Heart right ventricle (tissue), 16 donors: ENCODE results near the gene AGAP1. TPM values are rescaled to one million over a fixed set of nuclear protein-coding genes. Genes with fewer than 3 reads are reported as not detected.

Experiments
- ATAC-seq, 8 donors: fragments of 200-7000 bp; cut with Tn5 transposase; one replicate each; pipeline ENCODE4 v1.9.1; 2020; ENCODE audit warnings: mild to moderate bottlenecking in 8 of 8, moderate library complexity in 8 of 8, moderate number of reproducible peaks in 1 of 8
- DNase-seq, 2 donors: peaks; one replicate each; pipeline ENCODE4 v3.0.0-alpha.2; 2020
- H3K27ac ChIP-seq, 10 donors: fragments of 200-600 bp; sonication (generic) in 2 of 10; one replicate each; pipeline versions ENCODE4 v1.5.0 to v1.8.0; 2020 to 2022; ENCODE audit warnings: mild to moderate bottlenecking in 3 of 10
- H3K27me3 ChIP-seq, 7 donors: fragments of 200-600 bp; one replicate each; pipeline ENCODE4 v1.8.0; 2021 to 2022; ENCODE audit warnings: mild to moderate bottlenecking in 2 of 7
- H3K36me3 ChIP-seq, 9 donors: fragments of 200-600 bp; sonication (generic) in 1 of 9; one replicate each; pipeline versions ENCODE4 v1.5.0 to v1.8.0; 2020 to 2022; ENCODE audit warnings: mild to moderate bottlenecking in 2 of 9
- H3K4me1 ChIP-seq, 9 donors: fragments of 200-600 bp; sonication (generic) in 1 of 9; one replicate each; pipeline versions ENCODE4 v1.5.0 to v1.8.0; 2020 to 2022; ENCODE audit warnings: mild to moderate bottlenecking in 4 of 9
- H3K4me3 ChIP-seq, 10 donors: fragments of 200-600 bp; sonication (generic) in 2 of 10; one replicate each; pipeline versions ENCODE4 v1.5.0 to v1.8.0; 2020 to 2022; ENCODE audit warnings: mild to moderate bottlenecking in 7 of 10, moderate library complexity in 2 of 10
- H3K9me3 ChIP-seq, 11 donors: fragments of 200-600 bp in 10 of 11; sonication (generic) in 2 of 11; one replicate each; pipeline versions ENCODE4 v1.5.0 to v1.8.0; 2013 to 2022; ENCODE audit warnings: mild to moderate bottlenecking in 2 of 11, control low read depth in 1 of 11, moderate library complexity in 1 of 11
- CTCF ChIP-seq, 9 donors: fragments of 200-600 bp; sonication (generic) in 2 of 9; IDR thresholded peaks; one replicate each; pipeline versions ENCODE4 v1.5.0 to v1.8.0; 2021 to 2022; ENCODE audit warnings: antibody characterized with exemption in 9 of 9, mild to moderate bottlenecking in 5 of 9, moderate library complexity in 1 of 9
- WGBS, 2 donors: extraction: QIAGEN DNeasy Blood & Tissue Kit; methylation state at CpG; one replicate each; pipeline ENCODE4 v1.1.7; 2013; ENCODE audit warnings: inconsistent platforms in 1 of 2; 5-methylcytosine and 5-hydroxymethylcytosine counted together
- intact Hi-C, 10 donors: fragments of 100-400 bp; cut with DNase I; formaldehyde crosslinking; loops; one replicate each; pipeline versions ENCODE4 v1.11.1 to v1.14.2; 2022
- polyA plus RNA-seq, 2 donors: library from polyadenylated mRNA; stranded (reverse); fragments of 200-250 nt; gene quantifications; one replicate each; pipeline ENCODE4 v1.2.3, GENCODE V29; 2013
- total RNA-seq, 10 donors: library from RNA; stranded (reverse); fragmentation: NEBNext Ultra II Directional in 3 of 10; extraction: Animal tissue kit (Norgen Biotek cat#: 25700) in 3 of 10; gene quantifications; one replicate each; pipeline versions ENCODE4 v1.2.1 to v1.2.4, GENCODE V29; 2021 to 2023
- donor health status: Arrhythmogenic right ventricular cardiomyopathy.
- donor health status: ischemic (EF 13 %, LVEDD 7.1; RV severe dilation, severe dysfunction).
- donor health status: healthy with polysubstance abuse.
- donor health status: DM: no; HTN: yes; CAD: no.
- donor health status: DM: no; HTN: no; CAD: no.
- donor health status: ischemic (EF 25% LVEDD 6.9; RV normal size, moderate dysfunction).
- donor health status: ischemic (EF 25% LVEDD 5.7; RV mildly dilated, moderate dysfunction).
- donor health status: healthy.
- donor health status: DM: yes; HTN: yes; CAD: no.
- donor health status: Ischemic cardiomyopathy.
- donor health status: ischemic (EF 35%, LVEDD 5.7; RV mildly dilated, moderate dysfunction).
- donor health status: nonischemic (EF 11% LVEDD 7.7; RV severe dilation, severe dysfunction).
- donor health status: DM: yes; HTN: yes; CAD: no.
- donor health status: PGD.
- donor health status: ischemic (EF 29% LVEDD 5.4; RV normal size, mild dysfunction).
- donor health status: nonischemic (EF 23%, LVEDD 6.1; RV moderate dilation, normal function).

AGAP1 gene
- total and polyA plus RNA-seq, 12 donors, result 3.5 to 29.2 (median 19.4) TPM

DNA sequence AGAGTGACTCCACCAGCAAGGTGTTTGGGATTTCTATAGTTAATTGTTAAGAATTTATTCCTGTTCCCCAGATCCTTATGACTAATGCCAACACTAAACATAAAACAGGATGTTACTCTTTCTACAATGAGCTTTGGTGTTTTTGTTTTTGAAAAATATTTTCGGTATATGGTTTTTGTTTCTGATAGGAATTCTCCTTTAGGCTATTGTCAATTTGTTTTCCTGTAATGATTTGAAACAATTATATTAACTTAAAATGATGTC is 182.6 kb downstream of the AGAP1 start:
- intact Hi-C loops, result loop anchor here in 3 of 10 donors (5.0 to 10.0 kb wide), 3 partner anchors 68 to 542 kb away; no protein-coding TSS in a partner anchor
- peaks cover 2 to 49% (median 23%) of the 10 kb centered on the region in 9 donors for H3K4me1 ChIP-seq

DNA sequence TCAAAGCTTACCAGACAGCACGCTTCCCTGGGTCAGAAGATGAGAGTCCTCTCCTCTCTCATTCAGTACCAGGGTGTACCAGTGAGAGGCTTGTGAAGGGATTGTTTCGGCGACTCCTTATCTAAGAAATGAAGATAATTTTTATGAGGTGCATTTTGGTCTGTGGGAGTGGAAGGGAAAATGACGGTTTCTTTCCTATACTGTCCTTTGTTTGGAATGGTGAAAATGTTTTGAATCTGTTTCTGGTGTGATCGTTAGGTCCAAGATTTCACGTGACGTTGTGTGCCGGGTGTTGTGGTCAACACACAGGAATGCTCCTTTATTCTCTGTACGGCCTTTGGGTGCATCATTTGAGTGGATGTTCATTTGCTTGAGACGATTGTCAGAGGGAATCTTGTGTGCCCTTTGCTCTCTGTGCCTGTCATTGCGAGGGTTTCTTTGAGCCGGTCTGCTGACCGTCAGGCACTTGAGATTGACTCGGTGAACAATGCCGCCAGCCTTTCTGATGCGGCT is 183.5 kb downstream of the AGAP1 start:
- TF ChIP-seq CTCF (IDR thresholded peaks at IDR 0.05), result no peak
- no peak for DNase-seq
- H3K4me3 ChIP-seq, result peak overlapping the region in 5 of 10 donors; percentile 13 to 31 (median 26)
- H3K27ac ChIP-seq, result no peak overlapping the region
- peaks cover 0 to 6% (median 0%) of the 10 kb centered on the region in 7 donors for H3K27me3 ChIP-seq
- no peaks in the 10 kb centered on the region for H3K9me3 ChIP-seq
- intact Hi-C loops, result loop anchor here in 3 of 10 donors (5.0 to 10.0 kb wide), 3 partner anchors 67 to 543 kb away; no protein-coding TSS in a partner anchor
- ATAC-seq, result no peak
- WGBS, 2 donors, result 48 to 60% methylated on average over 16 of the region's 16 CpGs
- peaks cover 2 to 42% (median 20%) of the 10 kb centered on the region in 9 donors for H3K4me1 ChIP-seq
- H3K36me3 ChIP-seq, result no peaks in the 10 kb centered on the region

More for the DNA sequence above, 182.6 kb downstream of the AGAP1 start:
- Histone ChIP-seq H3K27me3 (peaks cover 0 to 14% (median 0%) of the 10 kb centered on the region in 7 donors), H3K4me3 (no peak overlapping the region), H3K9me3 (no peaks in the 10 kb centered on the region), H3K27ac (no peak overlapping the region), H3K36me3 (no peaks in the 10 kb centered on the region)
- 67 to 80% methylated on average over 1 of the region's 1 CpG for WGBS, 2 donors
- TF ChIP-seq CTCF (IDR thresholded peaks at IDR 0.05), result no peak
- DNase-seq (no peak), ATAC-seq (no peak)

DNA sequence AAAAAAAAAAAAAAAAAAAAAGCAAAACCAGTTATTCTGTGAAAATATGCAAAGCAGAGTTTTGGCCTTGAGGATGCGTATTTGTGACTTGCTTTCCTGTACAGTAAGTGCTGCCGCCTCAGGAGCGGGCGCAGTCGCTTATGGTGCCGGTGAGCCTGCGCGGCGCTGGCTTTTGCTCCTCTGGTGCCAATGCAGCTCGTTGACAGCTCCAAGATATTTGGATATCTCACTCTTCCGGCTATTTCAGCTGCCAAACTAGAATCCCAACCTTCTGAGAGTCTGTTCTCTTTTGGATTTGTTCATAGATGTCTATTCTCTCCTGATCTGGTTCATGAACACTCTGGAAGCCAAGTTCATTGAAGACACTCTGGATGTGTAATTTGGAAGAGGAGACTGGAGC is 184.1 kb downstream of the AGAP1 start:
- TF ChIP-seq CTCF (IDR thresholded peaks at IDR 0.05), result no peak
- H3K27me3 ChIP-seq, result no peaks in the 10 kb centered on the region
- no peaks in the 10 kb centered on the region for H3K36me3 ChIP-seq
- 59 to 67% methylated on average over 11 of the region's 11 CpGs for WGBS, 2 donors
- DNase-seq, result peak in 1 of 2 donors; percentile 35
- peaks cover 2 to 42% (median 19%) of the 10 kb centered on the region in 9 donors for H3K4me1 ChIP-seq
- intact Hi-C loops, result loop anchor here in 3 of 10 donors (5.0 to 10.0 kb wide), 3 partner anchors 67 to 543 kb away; no protein-coding TSS in a partner anchor
- H3K9me3 ChIP-seq, result no peaks in the 10 kb centered on the region
- peak overlapping the region in 5 of 10 donors; percentile 13 to 31 (median 26) for H3K4me3 ChIP-seq
- peak in 6 of 8 donors; percentile 39 to 78 (median 76) for ATAC-seq
- H3K27ac ChIP-seq, result no peak overlapping the region

DNA sequence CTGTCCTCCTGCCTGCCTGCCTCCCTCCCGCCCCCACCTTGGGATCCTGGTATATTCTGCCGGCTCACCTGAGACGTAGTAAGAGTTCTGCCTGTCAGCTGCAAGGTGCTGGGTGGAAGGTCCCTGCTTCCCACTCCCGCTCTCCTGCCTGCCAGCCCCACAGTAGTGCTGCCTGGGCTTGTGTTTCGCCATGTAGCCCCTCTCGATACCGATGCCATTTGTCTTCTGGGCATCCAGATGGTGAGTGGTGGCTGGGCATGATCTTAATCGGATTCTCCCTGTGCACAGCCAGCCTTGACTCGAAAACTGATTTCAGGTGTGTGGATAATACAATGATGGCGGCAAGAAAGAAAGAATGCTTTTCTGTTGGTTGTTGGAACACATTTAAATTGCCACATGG is 184.9 kb downstream of the AGAP1 start:
- Histone ChIP-seq H3K27me3 (no peaks in the 10 kb centered on the region), H3K36me3 (no peaks in the 10 kb centered on the region), H3K27ac (no peak overlapping the region), H3K4me1 (peaks cover 2 to 39% (median 19%) of the 10 kb centered on the region in 9 donors), H3K4me3 (no peak overlapping the region), H3K9me3 (no peaks in the 10 kb centered on the region)
- no peak for TF ChIP-seq CTCF (IDR thresholded peaks at IDR 0.05)
- ATAC-seq, result no peak
- no peak for DNase-seq
- intact Hi-C loops, result loop anchor here in 3 of 10 donors (5.0 to 10.0 kb wide), 3 partner anchors 66 to 544 kb away; no protein-coding TSS in a partner anchor
- 94 to 96% methylated on average over 10 of the region's 10 CpGs for WGBS, 2 donors
